Colonic mucosa (tissue), 4 donors: ENCODE measurements around the gene PIP5K1C. TPM values are rescaled to one million over a fixed set of nuclear protein-coding genes. Genes with fewer than 3 reads are reported as not detected.
A peak's percentile ranks its signal among the peaks of the same experiment; 100 is the strongest.

Source experiments
- DNase-seq: peaks from one replicate; pipeline ENCODE4 v3.0.0-alpha.2; 2020
- H3K27ac ChIP-seq: fragments of 200-600 bp; one replicate; pipeline ENCODE4 v1.8.0; 2021
- H3K27me3 ChIP-seq: fragments of 200-600 bp; one replicate; pipeline ENCODE4 v1.8.0; 2021
- H3K36me3 ChIP-seq: fragments of 200-600 bp; one replicate; pipeline ENCODE4 v1.8.0; 2021
- H3K4me1 ChIP-seq: fragments of 200-600 bp; one replicate; pipeline ENCODE4 v1.8.0; 2021; ENCODE audit warnings: mild to moderate bottlenecking
- H3K4me3 ChIP-seq: fragments of 200-600 bp; one replicate; pipeline ENCODE4 v1.8.0; 2021
- H3K9ac ChIP-seq, 2 donors: one replicate each; pipeline ENCODE4 v1.7.0; 2013; ENCODE audit warnings: control low read depth in 2 of 2, low read depth in 2 of 2, low read length in 2 of 2
- H3K9me3 ChIP-seq: fragments of 200-600 bp; one replicate; pipeline ENCODE4 v1.8.0; 2021
- CTCF ChIP-seq: fragments of 200-600 bp; IDR thresholded peaks from one replicate; pipeline ENCODE4 v1.8.0; 2022; ENCODE audit warnings: antibody characterized with exemption, mild to moderate bottlenecking
- intact Hi-C: fragments of 100-400 bp; cut with DNase I; formaldehyde crosslinking; loops from one replicate; pipeline ENCODE4 v1.14.1; 2022
- total RNA-seq, 2 donors: library from RNA; stranded (reverse); fragmentation: NEBNext Ultra II Directional in 1 of 2; extraction: Animal tissue kit (Norgen Biotek cat#: 25700) in 1 of 2; gene quantifications; one replicate each; pipeline ENCODE4 v1.2.1, GENCODE V29; 2021
- donor health status: healthy.
- donor health status: DM: no; HTN: no; CAD: no.
- donor health status: DM: no; HTN: no; CAD: no.

Gene PIP5K1C
- total RNA-seq, 2 donors from 2014 or later: 22.8 to 31.2 TPM

- Histone ChIP-seq H3K9me3 (no peaks in the 10 kb centered on the region), H3K4me3 (no peak overlapping the region), H3K27ac (no peak overlapping the region), H3K9ac (peak overlapping the region in 1 of 2 donors; percentile 34), H3K36me3 (no peaks in the 10 kb centered on the region), H3K4me1 (peaks cover 19% of the 10 kb centered on the region), H3K27me3 (no peaks in the 10 kb centered on the region)
- DNase-seq: no peak
- intact Hi-C loops: no loop called here
- no peak for TF ChIP-seq CTCF
Observed at GRCh38 chr19:3723883-3724282, 23.6 kb upstream of the PIP5K1C start.

GRCh38 chr19:3723110-3723488 lies 22.8 kb upstream of the PIP5K1C start:
- H3K9me3 ChIP-seq: no peaks in the 10 kb centered on the region
- H3K4me1 ChIP-seq: peaks cover 21% of the 10 kb centered on the region
- no peaks in the 10 kb centered on the region for H3K27me3 ChIP-seq
- no peak for DNase-seq
- no peaks in the 10 kb centered on the region for H3K36me3 ChIP-seq
- intact Hi-C loops: no loop called here
- H3K9ac ChIP-seq: peak overlapping the region in 1 of 2 donors; percentile 49
- H3K4me3 ChIP-seq: peak overlapping the region; percentile 45
- peak overlapping the region; percentile 75 for H3K27ac ChIP-seq
- TF ChIP-seq CTCF: no peak

- peak overlapping the region; percentile 75 for H3K27ac ChIP-seq
- no peak for TF ChIP-seq CTCF
- H3K36me3 ChIP-seq: no peaks in the 10 kb centered on the region
- H3K4me1 ChIP-seq: peaks cover 21% of the 10 kb centered on the region
- no peaks in the 10 kb centered on the region for H3K27me3 ChIP-seq
- DNase-seq: peak; percentile 84
- peak overlapping the region; percentile 45 for H3K4me3 ChIP-seq
- intact Hi-C loops: no loop called here
- H3K9ac ChIP-seq: peak overlapping the region; percentile 52 to 72
- no peaks in the 10 kb centered on the region for H3K9me3 ChIP-seq
Observed at GRCh38 chr19:3722443-3723109, 22.3 kb upstream of the PIP5K1C start.

- Histone ChIP-seq H3K4me3 (peak overlapping the region; percentile 45), H3K27ac (peak overlapping the region; percentile 75), H3K27me3 (no peaks in the 10 kb centered on the region), H3K36me3 (no peaks in the 10 kb centered on the region), H3K4me1 (peaks cover 21% of the 10 kb centered on the region), H3K9me3 (no peaks in the 10 kb centered on the region), H3K9ac (peak overlapping the region; percentile 52 to 72)
- TF ChIP-seq CTCF: no peak
- intact Hi-C loops: no loop called here
- DNase-seq: no peak
Observed at GRCh38 chr19:3721887-3722442, 21.7 kb upstream of the PIP5K1C start.

GRCh38 chr19:3721131-3721886 lies 21.0 kb upstream of the PIP5K1C start:
- H3K4me1 ChIP-seq: peaks cover 20% of the 10 kb centered on the region
- peak overlapping the region; percentile 52 to 72 for H3K9ac ChIP-seq
- H3K36me3 ChIP-seq: no peaks in the 10 kb centered on the region
- H3K27ac ChIP-seq: peak overlapping the region; percentile 83
- no peak for TF ChIP-seq CTCF
- intact Hi-C loops: no loop called here
- DNase-seq: peak; percentile 97
- H3K27me3 ChIP-seq: no peaks in the 10 kb centered on the region
- H3K4me3 ChIP-seq: peak overlapping the region; percentile 45
- no peaks in the 10 kb centered on the region for H3K9me3 ChIP-seq
